ENCODE data around the gene SKAP2.

Gene SKAP2

GRCh38 chr7:26714006-26714405, 150.4 kb downstream of the SKAP2 start:
- TF ChIP-seq REST (IDR thresholded peaks at IDR 0.05; ENCODE audit: low read depth) (no peak), RAD21 (IDR thresholded peaks at IDR 0.05; ENCODE audit: low read depth) (no peak), NFIC (IDR thresholded peaks at IDR 0.05) (no peak), TAF1 (IDR thresholded peaks at IDR 0.05; ENCODE audit: low read depth) (no peak), USF1 (IDR thresholded peaks at IDR 0.05) (no peak), ZBTB7A (IDR thresholded peaks at IDR 0.05; ENCODE audit: low read depth) (no peak), TEAD4 (IDR thresholded peaks at IDR 0.05) (no peak), TCF12 (IDR thresholded peaks at IDR 0.05; ENCODE audit: low read depth) (no peak), CEBPB (IDR thresholded peaks at IDR 0.05) (no peak)
- TF ChIP-seq, protein P1, sequence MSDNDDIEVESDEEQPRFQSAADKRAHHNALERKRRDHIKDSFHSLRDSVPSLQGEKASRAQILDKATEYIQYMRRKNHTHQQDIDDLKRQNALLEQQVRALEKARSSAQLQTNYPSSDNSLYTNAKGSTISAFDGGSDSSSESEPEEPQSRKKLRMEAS (IDR thresholded peaks at IDR 0.05), result no peak

GRCh38 chr7:26709210-26709990, 155.0 kb downstream of the SKAP2 start:
- TF ChIP-seq REST (IDR thresholded peaks at IDR 0.05; ENCODE audit: low read depth) (no peak), USF1 (IDR thresholded peaks at IDR 0.05) (no peak), TCF12 (IDR thresholded peaks at IDR 0.05; ENCODE audit: low read depth) (no peak), RAD21 (IDR thresholded peaks at IDR 0.05; ENCODE audit: low read depth) (no peak), EGR1 (IDR thresholded peaks at IDR 0.05) (no peak), CREB1 (IDR thresholded peaks at IDR 0.05; ENCODE audit: low read depth) (no peak), ZBTB7A (IDR thresholded peaks at IDR 0.05; ENCODE audit: low read depth) (no peak), EP300 (IDR thresholded peaks at IDR 0.05; ENCODE audit: borderline replicate concordance) (no peak), CEBPB (IDR thresholded peaks at IDR 0.05) (no peak), TEAD4 (IDR thresholded peaks at IDR 0.05) (no peak), NFIC (IDR thresholded peaks at IDR 0.05) (no peak), TAF1 (IDR thresholded peaks at IDR 0.05; ENCODE audit: low read depth) (no peak), YY1 (IDR thresholded peaks at IDR 0.05; ENCODE audit: low read depth) (no peak)
- TF ChIP-seq, protein P1 (IDR thresholded peaks at IDR 0.05), result no peak

DNA sequence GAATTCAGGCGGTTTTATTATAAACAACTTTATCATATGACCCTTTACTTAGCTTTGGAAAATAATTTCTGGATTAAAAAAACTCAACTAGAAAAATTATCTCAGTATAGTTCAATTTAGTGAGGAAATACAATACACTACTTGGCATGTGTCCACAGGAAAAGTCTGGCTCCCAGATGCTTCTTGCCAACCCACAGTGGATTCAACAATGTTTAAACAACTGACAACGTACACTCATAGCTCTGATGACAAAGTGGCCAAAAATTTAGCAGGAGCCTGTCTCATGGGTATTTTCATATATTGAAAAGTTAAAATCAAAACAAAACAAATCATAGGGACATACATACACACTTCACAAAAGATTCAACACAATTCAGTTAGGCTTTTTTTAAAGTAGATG, 158.8 kb downstream of the SKAP2 start:
- TF ChIP-seq RAD21 (IDR thresholded peaks at IDR 0.05; ENCODE audit: low read depth) (no peak), ZBTB7A (IDR thresholded peaks at IDR 0.05; ENCODE audit: low read depth) (no peak), REST (IDR thresholded peaks at IDR 0.05; ENCODE audit: low read depth) (no peak), NFIC (IDR thresholded peaks at IDR 0.05) (peak; percentile 48; the same call in 1 of the 2 replicates)

- TF ChIP-seq EP300 (IDR thresholded peaks at IDR 0.05; ENCODE audit: borderline replicate concordance) (no peak), CREB1 (IDR thresholded peaks at IDR 0.05; ENCODE audit: low read depth) (no peak), TEAD4 (IDR thresholded peaks at IDR 0.05) (no peak), RAD21 (IDR thresholded peaks at IDR 0.05; ENCODE audit: low read depth) (no peak), EGR1 (IDR thresholded peaks at IDR 0.05) (no peak), FOXM1 (IDR thresholded peaks at IDR 0.05; ENCODE audit: borderline replicate concordance, low read depth) (no peak), REST (IDR thresholded peaks at IDR 0.05; ENCODE audit: low read depth) (no peak), ZBTB7A (IDR thresholded peaks at IDR 0.05; ENCODE audit: low read depth) (no peak), CEBPB (IDR thresholded peaks at IDR 0.05) (no peak), USF1 (IDR thresholded peaks at IDR 0.05) (no peak), YY1 (IDR thresholded peaks at IDR 0.05; ENCODE audit: low read depth) (no peak), NFIC (IDR thresholded peaks at IDR 0.05) (no peak)
- TF ChIP-seq, protein P1 (IDR thresholded peaks at IDR 0.05), result no peak
Measured at GRCh38 chr7:26704786-26705185, 159.6 kb downstream of the SKAP2 start.
